ENCODE measurements around the gene SS18. TPM values are rescaled to one million over a fixed set of nuclear protein-coding genes. Genes with fewer than 3 reads are reported as not detected.
"Not testable (repeated sequence)": the region's sequence is repeated elsewhere in the genome, so short reads cannot be mapped to it uniquely, and the experiment has no call there.

Gene SS18
- 88.2 TPM for total RNA-seq

DNA sequence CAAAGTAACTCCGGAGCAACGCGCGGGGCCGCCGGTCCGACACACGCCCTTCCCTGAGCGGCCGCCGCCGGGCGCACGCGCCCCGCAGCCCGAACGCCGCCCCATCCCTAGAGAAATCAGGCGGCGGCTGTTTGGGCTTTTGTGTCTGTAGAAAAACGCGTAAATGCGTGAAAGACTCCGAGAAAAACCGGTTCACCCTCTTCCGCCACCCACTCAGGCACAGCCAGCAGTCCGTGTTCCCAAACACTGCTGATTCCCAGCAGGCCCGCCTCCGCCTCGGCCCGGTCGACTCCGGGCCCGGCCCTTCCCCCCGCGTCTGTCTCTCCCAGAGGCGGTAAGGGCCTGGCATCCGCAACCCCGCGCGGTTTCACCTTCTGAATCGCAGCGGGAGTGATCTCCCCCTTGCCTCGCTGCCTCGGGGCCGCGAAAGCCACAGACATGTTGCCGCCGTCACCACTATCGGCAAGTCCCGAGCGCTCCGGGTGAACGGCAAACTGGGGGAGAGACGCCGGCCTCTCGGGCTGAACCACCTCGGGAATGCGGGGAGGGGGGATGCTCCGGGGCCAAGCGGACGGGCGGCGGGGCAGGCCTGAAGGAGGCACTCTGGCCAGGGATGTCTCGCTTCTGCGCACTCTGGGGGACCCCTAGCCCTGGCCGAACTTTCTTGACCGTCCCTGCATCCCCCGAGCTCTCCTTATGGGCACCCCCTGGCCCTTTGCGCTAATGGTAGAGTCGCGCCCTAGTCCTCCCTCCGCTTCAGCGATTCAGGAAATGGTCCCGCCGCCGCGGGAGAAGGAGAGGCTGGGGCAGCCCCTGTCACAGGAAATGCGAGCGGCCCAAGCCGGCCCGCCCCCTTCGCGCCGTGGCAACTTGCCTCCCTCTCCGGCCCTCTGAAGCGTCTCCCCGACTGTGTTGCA is at the start of gene SS18:
TSS of gene SS18 (minus strand) at position 484 of the 917 bp plus-strand sequence. CDS start at position 440, 44 bp downstream.
- DNase-seq (ENCODE audit: low spot score), result peak; percentile 92

GRCh38 chr18:26135548-26135947 is 45.1 kb upstream of the SS18 start:
- no peak for DNase-seq (ENCODE audit: low spot score)

DNA sequence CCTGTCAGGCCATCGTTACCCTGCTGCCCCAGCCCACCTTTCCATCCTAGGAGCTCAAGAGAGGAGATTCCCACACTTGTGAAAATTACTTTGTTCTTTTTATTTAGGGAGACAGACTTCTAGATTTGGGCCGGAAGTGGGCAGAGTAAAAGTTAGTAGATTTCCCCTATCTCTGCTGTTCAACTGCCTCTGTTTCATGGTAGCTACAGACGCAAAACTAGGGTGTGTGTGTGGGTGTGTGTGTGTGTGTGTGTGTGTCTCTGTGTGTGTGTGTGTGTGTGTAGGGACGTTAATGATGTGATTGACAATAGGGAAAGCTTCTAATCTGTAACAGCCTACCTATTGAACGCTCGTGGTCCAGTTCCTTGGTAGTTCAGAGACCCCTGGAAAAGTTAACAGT is 43.7 kb upstream of the SS18 start:
- DNase-seq (ENCODE audit: low spot score), result no peak

GRCh38 chr18:26133652-26134051 is 43.2 kb upstream of the SS18 start, which contains the start of gene PSMA8:
Gene PSMA8 (plus strand): TSS chr18:26133869. CDS start chr18:26133966, 97 bp downstream.
- DNase-seq (ENCODE audit: low spot score), result no peak

DNA sequence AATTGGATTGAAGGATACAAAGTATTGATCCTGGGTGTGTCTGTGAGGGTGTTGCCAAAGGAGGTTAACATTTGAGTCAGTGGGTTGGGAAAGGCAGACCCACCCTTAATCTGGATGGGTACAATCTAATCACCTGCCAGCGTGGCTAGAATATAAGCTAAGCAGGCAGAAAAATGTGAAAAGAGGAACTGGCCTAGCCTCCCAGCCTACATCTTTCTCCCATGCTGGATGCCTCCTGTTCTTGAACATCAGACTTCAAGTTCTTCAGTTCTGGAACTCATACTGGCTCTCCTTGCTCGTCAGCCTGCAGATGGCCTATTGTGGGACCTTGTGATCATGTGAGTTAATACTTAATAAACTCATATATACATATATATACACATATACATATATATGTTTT is 37.8 kb upstream of the SS18 start:
- not testable (repeated sequence) for DNase-seq (ENCODE audit: low spot score)

GRCh38 chr18:26127786-26128185 is 37.4 kb upstream of the SS18 start:
- DNase-seq (ENCODE audit: low spot score), result no peak

GRCh38 chr18:26121994-26122393 is 31.6 kb upstream of the SS18 start:
- not testable (repeated sequence) for DNase-seq (ENCODE audit: low spot score)

DNA sequence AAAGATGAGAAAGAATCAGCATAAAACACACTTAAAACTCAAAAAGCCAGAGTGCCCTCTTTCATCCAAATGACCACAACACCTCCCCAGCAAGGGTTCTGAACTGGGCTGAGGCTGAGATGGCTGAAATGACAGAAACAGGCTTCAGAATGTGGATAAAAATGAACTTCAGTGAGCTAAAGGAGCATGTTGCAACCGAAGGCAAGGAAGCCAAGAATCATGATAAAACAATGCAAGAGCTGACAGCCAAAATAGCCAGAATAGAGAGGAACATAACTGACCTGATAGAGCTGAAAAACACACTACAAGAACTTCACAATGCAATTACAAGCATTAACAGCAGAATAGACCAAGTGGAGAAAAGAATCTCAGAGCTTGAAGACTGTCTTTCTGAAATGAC is 31.1 kb upstream of the SS18 start:
- no peak for DNase-seq (ENCODE audit: low spot score)

DNA sequence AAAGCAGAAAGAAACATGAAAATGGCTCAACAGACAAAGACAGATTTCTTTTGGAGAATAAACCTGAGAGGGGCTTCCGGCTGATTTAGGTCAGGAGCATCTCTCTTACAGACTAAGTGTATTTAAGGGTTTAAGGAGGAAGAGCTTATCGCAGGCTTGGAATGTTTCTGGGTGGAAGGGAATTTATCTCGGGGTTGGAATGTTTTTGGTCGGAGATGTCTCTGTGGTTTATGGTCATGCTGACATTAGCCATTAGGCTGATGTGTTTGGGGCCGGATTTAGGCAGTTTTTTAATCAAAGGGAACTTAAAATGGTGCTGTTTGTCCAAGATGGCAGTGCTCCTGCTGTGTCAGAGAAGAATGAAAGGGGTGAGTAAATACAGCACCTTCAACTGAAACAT is 28.8 kb upstream of the SS18 start:
- DNase-seq (ENCODE audit: low spot score), result no peak

- no peak for DNase-seq (ENCODE audit: low spot score)
Observed at GRCh38 chr18:26104035-26104434, 13.6 kb upstream of the SS18 start.

GRCh38 chr18:26103579-26103978 is 13.2 kb upstream of the SS18 start:
- DNase-seq (ENCODE audit: low spot score), result no peak

DNA sequence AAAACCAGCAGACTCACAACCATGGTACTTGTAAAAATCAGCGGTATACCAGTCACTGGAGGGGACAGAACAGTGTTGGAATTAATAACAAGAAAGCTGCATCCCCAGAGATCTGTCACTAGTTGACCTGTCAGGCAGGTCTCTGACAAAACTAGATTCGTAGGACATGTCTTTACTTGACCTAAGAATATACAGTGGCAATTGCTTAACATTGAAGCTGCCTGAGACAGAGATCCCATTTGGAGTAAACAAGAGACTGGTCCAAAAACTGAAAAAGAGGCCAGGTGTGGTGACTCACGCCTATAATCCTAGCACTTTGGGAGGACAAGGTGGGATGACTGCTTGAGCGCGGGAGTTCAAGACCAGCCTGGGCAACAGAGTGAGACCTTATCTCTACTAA is 7.2 kb upstream of the SS18 start:
- DNase-seq (ENCODE audit: low spot score), result no peak

GRCh38 chr18:26096852-26097251 is 6.4 kb upstream of the SS18 start:
- DNase-seq (ENCODE audit: low spot score), result no peak

GRCh38 chr18:26091047-26091630 is 726 bp upstream of the SS18 start:
- DNase-seq (ENCODE audit: low spot score), result no peak

DNA sequence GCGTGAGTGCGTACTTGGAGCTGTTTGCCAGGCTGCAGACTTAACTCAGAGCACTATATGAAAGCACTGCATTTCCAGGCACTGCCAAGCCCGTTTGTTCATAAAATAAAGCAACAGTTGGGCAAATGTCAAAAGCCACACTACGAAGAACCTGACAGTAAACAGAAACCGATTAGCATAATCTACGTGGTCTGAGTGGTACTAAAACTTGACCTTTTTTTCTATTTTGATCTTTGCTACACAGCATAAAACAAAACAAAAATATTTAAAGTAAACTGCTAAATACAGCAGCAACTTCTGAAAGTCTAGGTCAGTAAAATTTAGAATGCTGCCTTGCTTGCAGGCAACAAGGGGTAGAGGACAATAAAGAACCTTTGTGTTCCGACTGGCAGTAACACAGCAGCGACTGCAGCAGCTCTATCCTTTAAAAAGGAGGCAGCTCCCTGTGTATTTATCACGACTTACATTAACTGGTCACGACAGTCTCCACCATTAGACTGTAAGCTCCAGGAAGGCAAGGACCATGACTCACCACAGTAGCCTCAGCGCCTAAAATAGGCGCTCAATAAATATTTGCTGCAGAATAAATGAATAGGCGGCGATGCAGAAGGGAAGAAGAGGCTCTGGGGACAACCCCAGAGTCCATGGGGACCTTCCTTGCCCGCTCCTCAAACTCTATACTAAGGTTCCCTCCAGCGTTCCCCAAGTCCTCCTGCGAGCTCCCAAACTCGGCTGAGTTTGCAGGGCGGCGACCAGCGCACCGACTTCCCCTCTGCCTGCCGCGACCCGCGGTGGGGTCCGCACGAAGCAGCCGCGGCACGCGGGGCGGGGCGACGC is 902 bp downstream of the SS18 start:
- no peak for DNase-seq (ENCODE audit: low spot score)

DNA sequence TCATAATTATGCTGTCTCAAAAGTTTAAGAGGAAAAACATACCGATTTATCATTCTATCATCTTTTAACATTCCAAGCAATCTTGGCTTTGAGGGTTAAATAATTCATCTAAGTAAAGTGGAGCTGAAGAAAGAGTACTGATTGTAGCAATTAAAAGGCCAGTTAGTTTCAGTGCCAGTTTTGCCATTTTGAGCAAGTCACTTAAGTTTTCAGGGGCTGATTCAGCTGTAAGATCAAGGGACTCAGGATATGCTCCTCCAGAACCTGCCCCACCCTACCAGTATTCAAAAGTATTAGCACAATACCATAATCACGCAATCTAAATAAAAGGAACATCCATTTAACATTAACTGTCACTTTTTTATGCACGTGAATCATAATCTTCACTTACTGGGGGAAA is 1.9 kb downstream of the SS18 start:
- DNase-seq (ENCODE audit: low spot score), result no peak

- DNase-seq (ENCODE audit: low spot score), result no peak
Observed at GRCh38 chr18:26086959-26087358, 3.5 kb downstream of the SS18 start.

DNA sequence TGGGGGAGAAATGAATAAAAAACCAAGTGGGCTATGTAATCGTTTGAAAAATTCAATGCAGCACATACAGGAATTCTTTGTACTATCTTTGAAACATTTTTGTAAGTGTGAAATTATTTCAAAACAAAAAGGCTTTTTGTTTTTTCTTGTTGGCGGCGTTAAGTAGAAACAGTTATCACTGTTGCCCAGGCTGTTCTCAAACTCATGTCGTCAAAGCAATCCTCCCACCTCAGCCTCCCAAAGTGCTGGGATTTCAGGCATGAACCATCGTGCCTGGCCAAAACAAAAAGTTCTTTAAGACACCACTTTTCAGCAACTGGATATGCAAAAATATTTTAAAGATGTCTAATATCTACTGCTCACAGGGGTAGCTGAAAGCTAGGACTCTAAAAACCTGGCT is 5.4 kb downstream of the SS18 start:
- no peak for DNase-seq (ENCODE audit: low spot score)

GRCh38 chr18:26083099-26083498 is 7.3 kb downstream of the SS18 start:
- no peak for DNase-seq (ENCODE audit: low spot score)

DNA sequence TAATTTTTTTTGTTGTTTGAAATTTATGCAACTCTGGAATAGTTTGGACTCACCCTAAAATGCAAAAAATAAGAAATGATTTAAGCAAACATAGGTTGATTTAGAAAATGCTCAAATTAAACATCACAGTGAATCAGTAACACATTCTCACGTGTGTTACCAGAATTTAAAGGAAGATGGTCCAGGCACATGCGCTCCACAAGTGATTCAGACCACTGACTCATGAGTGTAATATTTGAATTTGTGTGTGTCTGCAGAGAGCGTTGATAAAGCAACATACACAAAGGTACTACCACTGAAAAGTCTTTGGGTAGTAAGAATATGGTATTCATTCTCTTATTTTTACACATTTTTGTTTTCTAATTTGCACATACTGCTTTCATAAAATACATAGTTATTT is 7.9 kb downstream of the SS18 start:
- no peak for DNase-seq (ENCODE audit: low spot score)

DNA sequence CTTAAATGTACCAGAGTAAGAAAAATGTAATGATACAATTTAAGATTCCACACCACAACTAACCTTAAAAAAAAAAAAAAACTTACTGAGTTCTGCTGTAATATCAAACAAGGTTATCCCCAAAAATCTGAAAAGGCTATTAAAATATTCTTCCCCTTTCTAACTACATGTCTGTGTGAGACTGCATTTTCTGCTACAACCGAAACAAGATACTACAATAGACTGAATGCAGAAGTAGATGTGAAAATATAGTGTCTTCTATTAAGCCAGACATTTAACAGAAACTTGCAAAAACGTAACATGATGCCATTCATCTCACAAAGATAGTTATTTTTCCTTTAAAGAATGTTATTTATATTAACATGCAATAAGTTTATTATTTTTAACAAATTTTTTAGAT is 16.2 kb downstream of the SS18 start:
- no peak for DNase-seq (ENCODE audit: low spot score)

DNA sequence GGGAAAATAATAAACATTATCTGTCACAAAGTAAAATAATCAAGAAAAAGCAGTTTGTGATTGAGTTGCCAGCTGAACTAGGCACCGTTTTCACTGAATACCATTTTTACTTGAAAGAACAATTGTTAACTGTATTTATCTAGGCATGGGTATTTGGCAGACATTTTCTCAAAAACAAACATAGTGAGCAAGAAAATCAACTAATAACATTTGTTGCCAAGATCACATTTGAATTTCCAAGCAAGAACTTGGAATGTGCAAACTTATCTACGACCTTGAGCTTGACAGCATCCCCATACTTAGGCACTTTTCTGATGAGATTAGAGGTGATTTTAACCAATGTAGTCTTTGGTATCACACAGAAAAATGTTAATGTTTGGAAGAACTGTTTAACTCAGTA is 16.7 kb downstream of the SS18 start:
- no peak for DNase-seq (ENCODE audit: low spot score)

All from ureter (tissue), 1 donor.